ENCODE data around the gene MSX1. TPM values are rescaled to one million over a fixed set of nuclear protein-coding genes. Genes with fewer than 3 reads are reported as not detected.

MSX1 gene
- polyA plus RNA-seq, 3 donors = 1.0 to 23.0 (median 14.7) TPM

DNA sequence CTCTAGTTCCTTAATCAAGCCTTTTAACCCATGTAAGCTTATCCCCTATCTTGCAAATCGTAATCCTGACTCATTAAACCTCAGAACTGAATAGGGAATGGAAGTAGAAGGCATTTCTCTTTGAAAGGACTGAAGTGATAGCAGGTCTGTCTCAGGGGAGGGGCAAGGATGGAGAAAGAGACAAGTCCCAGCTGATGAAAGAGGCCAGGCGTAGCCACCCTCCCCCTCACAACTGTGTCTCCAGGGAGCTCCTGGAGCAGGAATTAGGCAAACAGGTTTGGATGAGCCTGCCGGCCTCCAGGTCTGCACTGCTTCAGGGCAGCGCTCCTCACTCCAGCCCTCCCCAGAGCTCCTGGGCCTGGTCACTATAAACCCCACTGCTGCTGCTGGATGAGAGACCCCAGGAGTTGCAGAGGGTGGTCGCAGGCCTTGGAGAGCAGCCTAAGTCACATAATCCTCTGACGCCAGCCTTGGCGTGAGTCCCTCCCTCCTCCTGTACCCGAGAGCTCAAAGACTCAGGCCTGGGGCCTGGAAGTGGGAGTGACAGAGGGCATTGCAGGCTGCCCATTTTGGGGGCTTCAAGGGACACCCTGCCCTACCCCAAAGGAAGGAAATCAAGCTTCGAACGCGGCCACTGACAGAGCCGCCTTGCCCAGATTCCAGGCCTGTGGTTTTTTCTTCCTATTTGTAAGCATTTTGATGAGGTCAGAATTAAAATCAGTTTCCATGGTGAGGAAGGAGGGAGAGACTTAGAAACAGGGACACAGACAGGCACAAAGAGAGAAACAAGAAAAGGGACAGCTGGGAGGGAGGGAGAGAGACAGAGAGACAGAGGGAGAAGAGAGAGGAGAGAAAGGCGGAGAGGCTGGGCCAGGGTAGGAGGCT lies 21.2 kb upstream of the MSX1 start:
- no peak overlapping the region for H3K27ac ChIP-seq (ENCODE audit: low read depth, low read length)

DNA sequence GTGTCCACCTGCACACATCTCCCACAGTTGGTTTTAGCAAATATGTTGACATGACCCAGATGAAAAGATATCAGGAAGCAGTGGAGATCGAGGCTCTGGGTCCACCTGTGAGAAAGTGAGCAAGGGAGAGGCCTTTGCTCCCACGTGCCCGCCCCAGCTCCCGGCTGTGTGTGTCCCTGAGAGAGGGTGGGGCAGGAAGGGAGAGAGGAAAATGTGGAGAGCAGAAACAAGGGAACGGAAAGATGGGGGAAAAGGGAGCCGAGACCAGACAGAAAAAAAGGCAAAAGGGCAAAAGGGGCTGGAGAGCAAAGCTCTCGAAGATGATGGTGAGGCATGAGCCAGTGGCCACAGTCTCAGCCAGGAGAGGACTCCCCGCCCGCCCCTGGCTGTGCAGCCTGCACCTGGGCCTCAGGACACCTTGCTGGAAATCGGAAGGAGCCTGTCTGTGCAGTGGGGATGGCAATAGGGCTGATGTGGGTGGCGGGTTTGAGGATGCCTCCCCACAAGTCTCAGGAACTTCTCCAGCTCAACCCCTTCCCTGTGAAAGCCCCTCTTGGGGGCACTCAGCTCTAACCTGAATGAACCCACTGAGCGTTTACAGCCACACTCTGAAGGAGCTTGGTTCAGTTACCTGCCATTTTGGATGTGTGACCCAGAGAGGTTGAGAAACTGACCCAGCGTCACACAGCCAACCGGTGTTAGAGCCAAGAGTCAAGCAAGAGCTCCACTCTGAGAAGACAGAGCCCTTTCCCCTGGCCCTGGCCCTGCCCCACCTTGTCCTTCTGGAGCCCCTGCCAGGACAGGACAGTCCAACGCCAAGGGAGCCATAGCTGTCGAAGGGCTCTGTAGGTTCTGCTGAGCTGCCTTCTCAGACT lies 20.3 kb upstream of the MSX1 start:
- no peak overlapping the region for H3K27ac ChIP-seq (ENCODE audit: low read depth, low read length)
- 49 to 69% (median 66%) methylated on average over 16 of the region's 16 CpGs for WGBS, 3 donors

More for the DNA sequence above, 21.2 kb upstream of the MSX1 start:
- WGBS, 3 donors = 52 to 63% (median 63%) methylated on average over 13 of the region's 13 CpGs

DNA sequence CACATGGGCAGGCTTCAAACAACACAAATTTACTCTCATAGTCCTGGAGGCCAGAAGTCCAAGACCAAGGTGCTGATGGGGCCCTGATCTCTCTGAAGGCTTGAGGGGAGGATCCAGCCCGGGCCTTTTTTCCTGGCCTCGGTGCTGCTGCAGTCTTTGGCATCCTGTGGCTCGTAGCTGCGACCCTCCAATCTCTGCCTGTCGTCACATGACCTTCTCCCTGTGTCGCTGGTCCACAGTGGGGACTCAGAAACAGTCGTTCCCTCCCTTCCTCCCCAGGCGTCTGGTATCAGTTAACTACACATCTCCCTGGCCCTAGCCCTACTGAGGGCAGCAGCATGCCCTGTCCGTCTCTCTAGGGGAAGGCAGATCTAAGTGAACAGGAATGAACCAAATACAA lies 19.1 kb upstream of the MSX1 start:
- 44 to 56% (median 50%) methylated on average over 9 of the region's 9 CpGs for WGBS, 3 donors
- H3K27ac ChIP-seq (ENCODE audit: low read depth, low read length) = no peak overlapping the region

DNA sequence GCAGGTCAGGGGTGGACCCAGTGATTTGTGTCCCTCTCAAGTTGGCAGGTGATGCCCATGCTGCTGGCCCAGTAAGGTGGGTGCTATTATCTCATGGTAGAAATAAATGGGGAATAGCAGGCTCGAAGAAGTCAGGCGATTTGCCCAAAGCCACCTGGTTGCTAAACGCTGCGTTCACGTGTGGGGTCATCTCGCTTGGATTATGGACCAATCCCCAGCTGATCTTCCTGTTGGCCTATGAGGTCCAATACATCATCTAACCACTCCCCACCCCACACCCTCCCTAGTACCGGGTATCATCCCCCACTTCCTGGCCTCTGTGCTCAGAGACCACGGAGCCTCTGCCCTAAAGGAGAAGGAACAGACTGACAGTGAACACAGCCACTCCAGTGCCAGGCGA lies 18.3 kb upstream of the MSX1 start:
- no peak overlapping the region for H3K27ac ChIP-seq (ENCODE audit: low read depth, low read length)
- 77 to 82% (median 77%) methylated on average over 9 of the region's 9 CpGs for WGBS, 3 donors

DNA sequence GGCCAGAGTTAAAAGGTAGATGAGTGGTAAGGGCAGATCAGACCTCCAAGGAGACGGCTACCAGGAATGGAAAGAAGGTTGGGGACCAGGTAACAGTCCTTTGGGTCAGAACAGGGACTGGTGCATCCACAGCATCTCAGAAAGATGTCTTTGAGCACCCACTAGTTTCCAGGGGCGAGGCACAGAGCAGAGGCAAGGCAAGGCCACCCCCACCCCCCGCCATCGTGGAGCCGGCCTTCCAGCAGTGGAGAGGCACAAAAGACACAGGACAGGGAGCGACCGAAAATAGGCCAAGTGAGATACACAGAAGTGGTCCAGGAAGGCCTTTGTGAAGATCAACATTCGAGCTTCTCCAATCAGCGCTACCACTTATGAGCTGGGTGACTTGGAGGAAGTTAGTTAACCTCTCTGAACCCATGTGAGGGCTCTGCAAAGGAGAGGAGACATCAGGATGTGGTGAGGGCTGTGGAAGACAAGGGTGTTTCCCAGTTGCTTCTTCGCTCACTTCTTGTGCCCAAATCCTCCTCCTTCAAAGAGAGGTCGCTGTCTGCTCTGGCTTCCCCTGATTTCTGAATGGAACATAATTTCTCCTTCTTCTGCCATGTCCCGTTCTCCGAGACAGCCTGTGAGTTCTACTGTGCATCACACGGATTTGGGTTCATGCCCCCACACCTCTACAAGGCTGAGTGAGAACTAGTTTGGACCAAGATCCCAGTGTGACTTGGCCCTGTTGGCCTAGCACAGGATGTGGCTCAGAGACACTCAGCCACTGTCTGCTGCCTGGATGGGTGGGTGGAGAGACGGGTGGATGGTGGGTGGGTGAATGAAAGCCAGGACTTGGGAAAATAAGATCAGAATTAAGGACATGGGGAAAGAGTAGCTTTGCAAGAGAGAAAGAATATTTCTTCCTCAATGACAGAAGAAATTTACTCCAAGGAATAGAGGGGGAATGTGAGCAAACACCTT lies 16.7 kb upstream of the MSX1 start:
- WGBS, 3 donors = 75 to 88% (median 85%) methylated on average over 15 of the region's 15 CpGs
- no peak overlapping the region for H3K27ac ChIP-seq (ENCODE audit: low read depth, low read length)

DNA sequence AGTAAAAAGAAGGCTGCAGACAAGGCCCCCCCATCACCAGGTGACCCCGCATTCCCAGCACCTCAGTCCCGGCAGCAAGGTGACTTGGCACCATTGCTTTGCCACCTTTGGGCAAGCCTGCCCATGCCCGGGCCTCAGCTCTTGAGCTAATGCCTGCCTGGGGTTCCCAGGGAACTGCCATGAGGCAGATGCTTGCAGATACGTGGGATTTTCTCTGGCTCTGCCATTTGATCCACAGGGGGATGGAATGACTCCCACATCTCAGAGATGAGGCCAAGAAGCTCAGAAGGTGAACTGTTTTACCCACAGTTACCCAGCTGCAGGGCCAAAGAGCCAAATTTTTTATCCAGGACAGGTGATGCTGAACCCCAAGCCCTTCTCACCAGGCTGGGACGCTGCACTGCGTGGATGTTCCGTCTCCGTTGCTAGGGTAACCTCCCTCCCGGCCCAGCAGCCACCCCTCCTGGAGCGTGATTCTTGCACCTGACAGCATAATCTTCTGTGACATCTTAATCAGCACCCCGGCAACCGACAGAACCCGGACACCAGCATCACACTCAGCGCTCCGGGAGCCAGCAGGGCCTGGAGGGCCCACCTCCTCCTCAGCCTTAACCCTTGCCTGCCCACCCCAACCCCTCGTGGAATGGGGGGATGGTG lies 15.7 kb upstream of the MSX1 start:
- 28 to 52% (median 48%) methylated on average over 16 of the region's 16 CpGs for WGBS, 3 donors

DNA sequence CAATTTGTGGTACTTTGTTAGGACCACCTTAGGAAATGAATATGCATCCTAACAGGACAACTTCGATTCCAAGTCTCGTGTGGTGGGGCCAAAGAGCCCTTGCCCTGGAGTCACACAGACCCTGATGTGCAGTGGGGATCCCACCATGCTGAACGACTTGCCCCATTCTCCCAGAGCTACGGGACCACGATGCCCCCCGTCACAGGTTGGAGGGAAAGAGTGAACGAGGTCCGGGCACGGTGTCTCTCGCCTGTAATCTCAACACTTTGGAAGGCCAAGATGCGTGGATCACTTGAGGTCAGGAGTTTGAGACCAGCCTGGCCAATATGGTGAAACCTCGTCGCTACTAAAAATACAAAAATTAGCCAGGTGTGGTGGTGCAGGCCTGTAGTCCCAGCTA lies 14.4 kb upstream of the MSX1 start:
- no peak overlapping the region for H3K27ac ChIP-seq (ENCODE audit: low read depth, low read length)
- WGBS, 3 donors = 85 to 94% (median 88%) methylated on average over 13 of the region's 13 CpGs

More for the DNA sequence above, 15.7 kb upstream of the MSX1 start:
- H3K27ac ChIP-seq (ENCODE audit: low read depth, low read length) = no peak overlapping the region

DNA sequence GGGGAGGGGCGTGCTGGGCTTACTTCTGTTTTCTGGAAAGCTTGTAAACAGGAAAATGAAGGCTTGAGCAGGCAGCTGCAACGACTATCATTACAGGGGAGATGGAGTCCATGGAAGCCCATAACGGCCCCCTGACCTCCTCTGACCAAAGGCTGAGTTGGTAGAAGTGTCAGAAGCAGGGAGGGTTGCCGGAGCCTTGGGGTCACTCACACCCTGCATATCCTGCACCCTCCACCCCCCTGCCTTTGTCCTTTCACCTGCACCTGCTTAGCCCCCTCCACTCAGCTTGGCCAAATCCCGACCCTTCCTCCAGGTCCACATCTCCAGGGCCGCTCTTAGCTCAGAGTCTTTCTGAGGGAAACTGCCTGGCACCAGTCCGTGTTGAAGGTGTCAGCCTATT lies 12.5 kb upstream of the MSX1 start:
- no peak overlapping the region for H3K27ac ChIP-seq (ENCODE audit: low read depth, low read length)
- WGBS, 3 donors = 43 to 60% (median 57%) methylated on average over 7 of the region's 7 CpGs

DNA sequence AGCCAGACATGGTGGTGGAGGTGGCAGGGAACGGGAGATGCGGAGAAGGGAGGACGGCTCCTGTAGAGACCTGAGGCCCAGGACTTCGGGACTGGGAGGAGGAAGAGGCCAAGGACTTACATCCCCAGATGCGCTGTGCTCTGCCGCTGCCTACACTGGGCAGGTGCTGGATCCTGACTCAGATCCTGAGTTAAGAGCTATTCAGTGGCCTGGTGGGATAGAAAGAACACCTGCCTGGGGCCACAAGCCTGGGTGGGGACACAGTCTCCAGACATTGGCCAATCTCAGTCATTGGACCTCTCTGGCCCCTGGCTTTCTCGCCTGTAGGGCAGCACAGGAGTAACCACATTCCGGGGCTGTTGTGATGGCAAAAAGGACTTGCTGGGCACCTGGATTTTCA lies 10.9 kb upstream of the MSX1 start:
- 83 to 95% (median 85%) methylated on average over 8 of the region's 8 CpGs for WGBS, 3 donors
- no peak overlapping the region for H3K27ac ChIP-seq (ENCODE audit: low read depth, low read length)

DNA sequence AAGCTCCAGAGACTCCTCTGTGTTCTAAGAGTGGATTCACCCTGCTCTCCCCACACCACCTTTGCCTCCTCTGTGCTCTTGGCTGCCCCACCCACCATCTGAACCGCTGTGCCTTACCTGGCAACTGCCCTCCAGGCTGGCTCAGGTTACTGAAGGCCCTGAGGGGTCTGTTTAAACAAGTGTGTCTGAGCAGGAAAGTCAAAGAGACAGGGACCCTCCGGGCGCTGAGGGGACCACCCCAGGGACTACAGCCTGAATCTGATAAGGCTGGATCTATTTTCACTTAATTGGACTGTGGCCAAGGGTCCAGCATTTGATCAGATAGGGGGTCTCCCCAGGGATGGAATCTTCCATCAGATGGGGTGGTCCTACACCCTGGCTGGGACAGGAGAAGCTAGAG lies 10.4 kb upstream of the MSX1 start:
- H3K27ac ChIP-seq (ENCODE audit: low read depth, low read length) = no peak overlapping the region
- 34 to 68% (median 54%) methylated on average over 3 of the region's 3 CpGs for whole genome bisulfite sequencing, 3 donors

DNA sequence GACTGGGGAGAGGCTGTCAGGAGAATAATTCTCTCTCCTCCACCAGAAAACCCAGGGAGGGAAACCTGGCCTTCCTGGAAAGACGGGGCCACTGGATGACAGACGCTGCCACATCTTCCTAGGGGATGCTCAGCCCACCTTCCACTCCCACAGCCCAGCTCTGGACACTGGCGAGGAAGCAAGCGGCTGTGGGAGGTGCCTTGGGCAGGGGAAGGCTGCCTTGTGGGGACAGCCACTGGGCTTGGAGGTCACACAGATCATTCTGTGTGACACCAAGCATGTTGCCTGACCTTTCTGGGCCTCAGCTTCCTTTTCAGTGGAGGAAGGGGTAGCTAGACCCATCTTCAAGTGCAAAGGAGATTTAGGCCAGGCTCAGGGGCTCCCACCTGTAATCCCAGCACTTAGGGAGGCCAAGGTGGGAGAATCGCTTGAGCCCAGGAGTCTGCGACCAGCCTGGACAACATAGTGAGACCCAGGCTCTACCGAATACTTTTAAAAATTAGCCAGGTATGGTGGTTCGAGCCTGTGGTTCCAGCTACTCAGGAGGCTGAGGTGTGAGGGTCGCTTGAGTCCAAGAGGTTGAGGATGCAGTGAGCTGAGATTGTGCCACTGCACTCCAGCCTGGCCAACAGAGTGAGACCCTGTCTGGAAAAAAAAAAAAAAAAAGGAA lies 9.8 kb upstream of the MSX1 start:
- 86 to 92% (median 91%) methylated on average over 9 of the region's 9 CpGs for WGBS, 3 donors
- H3K27ac ChIP-seq (ENCODE audit: low read depth, low read length) = no peak overlapping the region

DNA sequence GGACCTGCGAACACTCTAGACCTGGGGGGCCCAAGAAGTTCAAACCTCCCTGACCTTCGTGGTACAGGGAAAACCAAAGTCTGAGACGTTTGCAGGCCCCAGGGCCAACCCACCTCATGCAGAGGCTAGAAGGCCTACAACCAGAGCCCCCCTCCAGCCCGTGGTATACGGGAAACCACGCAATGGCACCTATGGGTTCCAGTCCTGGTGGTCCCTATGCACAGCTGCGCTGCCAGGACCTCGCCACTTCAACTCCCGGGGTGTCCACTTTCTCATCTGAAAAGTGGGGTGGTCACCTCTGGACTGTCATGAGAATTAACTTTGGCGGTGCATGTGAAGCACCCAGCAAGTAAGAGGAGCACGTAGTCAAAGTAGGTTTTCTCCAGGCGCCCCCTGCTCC lies 8.4 kb upstream of the MSX1 start:
- no peak overlapping the region for H3K27ac ChIP-seq (ENCODE audit: low read depth, low read length)
- 83 to 91% (median 87%) methylated on average over 12 of the region's 12 CpGs for WGBS, 3 donors

DNA sequence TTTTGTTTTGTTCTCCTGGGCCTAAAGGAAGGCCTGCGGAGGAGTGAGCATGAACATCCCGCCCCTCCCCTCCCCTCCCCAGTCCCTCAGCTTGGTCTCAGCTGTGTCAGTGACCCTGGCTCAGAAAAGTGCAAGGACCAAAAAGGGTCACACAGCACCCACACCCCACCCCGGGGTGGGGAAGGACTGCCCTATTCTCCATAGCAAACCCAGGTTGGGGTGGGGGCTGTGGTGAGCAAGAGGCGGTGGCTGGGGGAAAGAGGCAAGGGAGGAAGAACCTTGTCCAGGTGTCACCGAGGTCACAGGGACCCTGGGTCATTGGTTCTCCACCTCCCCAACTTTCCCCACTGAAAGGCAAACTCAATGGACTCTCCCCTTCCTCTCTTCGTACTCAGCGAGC lies 7.6 kb upstream of the MSX1 start:
- no peak overlapping the region for H3K27ac ChIP-seq (ENCODE audit: low read depth, low read length)
- WGBS, 3 donors = 69 to 79% (median 69%) methylated on average over 7 of the region's 7 CpGs

DNA sequence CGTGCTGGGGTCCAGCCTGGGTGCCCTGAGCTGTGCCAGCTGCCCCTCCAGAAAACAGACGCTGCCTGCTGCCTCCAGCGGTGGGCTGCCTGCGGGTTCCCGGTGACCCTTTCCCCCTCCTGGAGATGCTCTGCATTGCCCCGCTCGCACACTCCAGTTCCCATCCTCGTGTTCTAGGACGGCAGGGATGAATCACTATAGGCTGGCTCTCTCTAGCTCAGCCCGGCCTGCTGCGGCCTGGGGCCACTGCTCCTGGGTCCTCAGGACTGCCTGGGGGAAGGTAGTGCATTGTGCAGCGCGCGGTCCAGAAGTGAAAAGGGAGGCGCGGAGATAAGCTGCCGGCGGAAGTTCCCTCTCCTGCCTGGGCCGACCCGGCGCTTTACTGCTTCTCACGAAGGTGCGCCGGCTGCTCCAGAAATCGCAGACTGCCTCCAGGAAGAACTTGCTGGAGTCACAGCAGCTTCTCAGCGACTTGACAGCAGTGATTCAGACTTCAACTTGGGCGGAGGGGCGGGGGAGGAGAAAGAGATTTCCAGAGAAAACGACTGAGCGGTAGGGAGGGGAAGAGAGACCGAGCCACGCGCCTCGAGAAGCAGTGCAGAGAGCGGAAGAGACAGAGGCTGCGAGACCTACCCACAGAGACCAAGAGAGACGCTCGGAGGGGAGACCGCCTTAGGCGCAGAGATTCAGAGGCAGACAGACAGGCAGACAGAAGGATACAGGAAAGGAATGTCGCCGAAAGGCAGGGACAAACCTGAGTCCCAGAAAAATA lies 6.7 kb upstream of the MSX1 start:
- WGBS, 3 donors = 3% methylated on average over 42 of the region's 42 CpGs
- H3K27ac ChIP-seq (ENCODE audit: low read depth, low read length) = no peak overlapping the region

DNA sequence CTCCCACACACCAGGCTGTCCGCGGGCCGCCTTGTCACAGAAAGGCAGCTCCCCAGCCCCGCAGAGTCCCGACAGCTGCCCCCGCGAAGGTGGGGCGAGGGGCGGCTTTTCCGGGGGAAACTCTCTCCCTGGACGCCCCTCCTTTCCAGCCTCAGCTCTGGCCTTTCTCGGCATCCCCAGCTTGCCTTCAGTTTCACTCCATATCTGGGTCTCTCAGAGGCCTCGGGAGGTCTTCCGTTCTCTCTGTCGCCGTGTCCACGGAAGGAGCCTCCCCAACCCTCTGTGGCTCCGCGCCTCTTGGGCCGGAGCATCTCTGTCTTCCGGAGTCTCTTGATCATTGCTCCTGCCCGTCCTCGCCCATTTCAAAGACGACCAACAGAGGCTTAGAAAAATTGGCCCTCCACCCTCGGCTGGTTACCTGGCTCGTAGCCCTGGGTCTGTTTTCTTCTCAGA lies 6.1 kb upstream of the MSX1 start:
- 2% methylated on average over 26 of the region's 26 CpGs for WGBS, 3 donors
- no peak overlapping the region for H3K27ac ChIP-seq (ENCODE audit: low read depth, low read length)

DNA sequence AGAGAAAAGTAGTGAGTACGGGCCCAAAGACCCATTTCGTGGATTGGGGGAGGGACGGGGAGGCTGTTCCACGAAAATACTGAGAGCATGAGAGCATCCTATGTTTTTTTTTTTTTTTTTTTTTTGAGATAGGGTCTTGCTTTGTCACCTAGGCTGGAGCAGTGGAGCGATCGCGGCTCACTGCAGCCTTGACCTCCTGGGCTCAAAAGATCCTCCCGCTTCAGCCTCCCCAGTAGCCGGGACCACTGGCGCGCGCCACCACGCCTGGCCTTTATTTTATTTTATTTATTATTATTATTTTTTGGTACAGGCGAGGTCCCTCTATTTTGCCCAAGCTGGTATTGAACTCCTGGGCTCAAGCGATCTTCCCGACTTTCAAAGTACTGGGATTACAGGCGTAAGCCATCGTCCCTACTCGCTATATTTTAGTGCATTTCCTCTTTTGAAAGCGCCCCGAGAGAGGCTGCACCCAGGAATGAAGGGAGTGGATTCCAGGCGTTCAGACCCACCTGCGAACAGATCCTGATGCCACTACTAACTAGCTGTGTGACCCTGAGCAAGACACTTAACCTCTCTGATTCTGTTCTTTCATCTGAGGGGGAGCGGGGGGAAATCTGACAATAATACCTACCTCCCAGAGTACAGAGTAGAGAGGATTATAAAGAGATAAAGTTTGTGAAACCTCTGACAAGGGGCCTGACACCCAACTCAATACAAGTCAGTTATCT lies 5.4 kb upstream of the MSX1 start:
- H3K27ac ChIP-seq (ENCODE audit: low read depth, low read length) = no peak overlapping the region
- 19 to 23% (median 20%) methylated on average over 24 of the region's 24 CpGs for WGBS, 3 donors
